A172 (cell line): ENCODE data around the gene WDR37. TPM values are rescaled to one million over a fixed set of nuclear protein-coding genes. Genes with fewer than 3 reads are reported as not detected.
"Not testable (repeated sequence)": the region's sequence is repeated elsewhere in the genome, so short reads cannot be mapped to it uniquely, and the experiment has no call there.

ENCODE experiments used
- DNase-seq: peaks from one replicate; pipeline ENCODE4 v3.0.0-alpha.2; 2015; ENCODE audit warnings: low spot score
- total RNA-seq: library from RNA; depleted of rRNA; stranded (reverse); fragments of >200 nt; shearing (Covaris generic); gene quantifications from 2 replicates; pipeline ENCODE4 v1.2.3, GENCODE V29; 2014; rRNA removed

The WDR37 gene, protein sequence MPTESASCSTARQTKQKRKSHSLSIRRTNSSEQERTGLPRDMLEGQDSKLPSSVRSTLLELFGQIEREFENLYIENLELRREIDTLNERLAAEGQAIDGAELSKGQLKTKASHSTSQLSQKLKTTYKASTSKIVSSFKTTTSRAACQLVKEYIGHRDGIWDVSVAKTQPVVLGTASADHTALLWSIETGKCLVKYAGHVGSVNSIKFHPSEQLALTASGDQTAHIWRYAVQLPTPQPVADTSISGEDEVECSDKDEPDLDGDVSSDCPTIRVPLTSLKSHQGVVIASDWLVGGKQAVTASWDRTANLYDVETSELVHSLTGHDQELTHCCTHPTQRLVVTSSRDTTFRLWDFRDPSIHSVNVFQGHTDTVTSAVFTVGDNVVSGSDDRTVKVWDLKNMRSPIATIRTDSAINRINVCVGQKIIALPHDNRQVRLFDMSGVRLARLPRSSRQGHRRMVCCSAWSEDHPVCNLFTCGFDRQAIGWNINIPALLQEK
- 8.8 and 10.1 TPM in 2 replicates for total RNA-seq

GRCh38 chr10:1056326-1057105 lies at the start of gene WDR37:
WDR37 (plus strand) TSS chr10:1056385; CDS start chr10:1072156, 15,771 bp downstream.
- DNase-seq = peak; percentile 79

GRCh38 chr10:1006573-1006972 lies 49.6 kb upstream of the WDR37 start:
- DNase-seq = no peak

GRCh38 chr10:1007583-1007982 lies 48.6 kb upstream of the WDR37 start:
- no peak for DNase-seq

DNA sequence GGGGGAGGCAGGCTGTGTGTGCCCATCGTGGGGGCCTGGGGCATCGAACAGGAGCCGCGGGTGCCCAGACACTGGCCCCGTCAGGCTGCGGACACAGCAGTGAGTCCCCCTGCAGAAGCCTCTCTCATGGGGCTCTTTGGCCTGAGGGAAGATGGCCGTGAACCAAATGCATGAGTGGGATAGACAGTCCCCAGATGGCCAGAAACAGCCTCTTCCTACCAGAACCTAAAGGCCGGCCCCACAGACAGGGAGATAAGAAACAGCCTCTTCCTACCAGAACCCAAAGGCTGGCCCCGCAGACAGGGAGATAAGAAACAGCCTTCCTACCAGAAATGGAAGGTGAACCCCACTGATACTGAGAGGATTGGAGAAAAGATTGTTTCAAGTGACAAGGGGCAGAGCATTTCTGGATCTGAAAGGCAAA lies 47.1 kb upstream of the WDR37 start:
- DNase-seq = no peak

DNA sequence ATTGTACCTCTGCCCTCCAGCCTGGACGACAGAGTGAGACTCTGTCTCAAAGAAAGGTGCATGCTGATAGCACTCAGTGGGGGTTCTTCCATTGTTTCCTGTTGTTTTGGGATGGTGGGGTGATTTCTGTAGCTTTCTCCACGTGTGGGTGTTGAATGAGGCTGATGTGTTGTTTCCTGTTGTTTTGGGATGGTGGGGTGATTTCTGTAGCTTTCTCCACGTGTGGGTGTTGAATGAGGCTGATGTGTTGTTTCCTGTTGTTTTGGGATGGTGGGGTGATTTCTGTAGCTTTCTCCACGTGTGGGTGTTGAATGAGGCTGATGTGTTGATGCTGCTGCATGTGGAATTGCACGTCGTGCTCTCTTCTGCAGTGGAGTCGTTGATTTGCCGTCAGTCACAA lies 46.2 kb upstream of the WDR37 start:
- DNase-seq = not testable (repeated sequence)

DNA sequence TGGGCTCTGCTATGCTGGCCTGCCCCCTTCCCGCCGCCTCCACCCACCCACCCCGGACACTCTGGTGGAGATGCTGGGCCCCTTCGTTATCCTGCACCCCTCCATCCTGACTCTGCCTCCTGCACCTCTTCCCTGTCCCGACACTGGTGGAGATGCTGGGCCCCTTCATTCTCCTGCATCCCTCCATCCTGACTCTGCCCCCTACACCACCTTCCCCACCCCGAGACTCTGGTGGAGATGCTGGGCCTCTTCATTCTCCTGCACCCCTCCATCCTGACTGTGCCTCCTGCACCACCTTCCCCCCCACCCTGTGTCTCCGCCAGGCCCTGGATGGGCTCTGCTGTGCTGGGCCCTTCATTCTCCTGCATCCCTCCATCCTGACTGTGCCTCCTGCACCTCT lies 45.5 kb upstream of the WDR37 start:
- no peak for DNase-seq

DNA sequence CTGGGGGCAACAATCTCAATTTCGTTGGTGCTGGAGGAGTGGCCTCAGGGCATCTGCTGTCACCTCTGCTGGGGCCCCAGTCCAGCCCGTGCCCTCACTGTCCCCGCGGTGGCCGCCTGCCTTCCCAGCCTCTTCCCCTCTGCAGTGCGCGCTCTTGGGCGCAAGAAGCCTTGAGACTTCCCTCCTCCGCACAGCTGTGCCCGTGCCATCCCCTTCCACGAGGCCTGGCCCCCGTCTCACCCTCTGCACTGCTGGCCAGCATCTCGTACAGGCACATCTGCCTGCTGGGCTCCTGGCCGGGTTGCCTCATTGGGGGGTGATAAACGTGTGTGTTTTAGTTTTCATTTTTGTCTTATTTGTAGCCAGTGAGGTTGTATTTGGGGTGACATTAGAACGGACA lies 44.5 kb upstream of the WDR37 start:
- DNase-seq = no peak

DNA sequence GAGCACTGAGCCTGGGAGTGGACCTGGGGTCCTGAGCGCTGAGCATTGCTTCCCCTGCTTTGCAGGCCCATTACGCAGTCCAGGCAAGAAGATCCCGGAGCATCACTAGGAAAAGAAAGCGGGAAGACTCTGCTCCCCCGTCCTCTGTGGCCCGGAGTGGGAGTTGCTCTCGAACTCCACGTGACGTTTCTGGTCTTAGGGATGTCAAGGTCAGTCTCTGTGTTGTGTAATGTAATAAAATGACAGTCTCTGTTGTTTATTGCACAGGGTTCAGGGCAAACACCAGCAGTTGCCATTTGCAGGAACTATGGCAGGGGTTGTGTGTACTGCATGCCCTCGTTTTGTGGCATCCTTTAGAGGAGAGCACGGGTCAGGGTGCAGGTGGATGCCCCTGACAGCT lies 40.5 kb upstream of the WDR37 start:
- DNase-seq = no peak

- no peak for DNase-seq
Observed at GRCh38 chr10:1019362-1019761, 36.8 kb upstream of the WDR37 start.

GRCh38 chr10:1020460-1020859 lies 35.7 kb upstream of the WDR37 start:
- no peak for DNase-seq

- no peak for DNase-seq
Observed at GRCh38 chr10:1020958-1021357, 35.2 kb upstream of the WDR37 start.

DNA sequence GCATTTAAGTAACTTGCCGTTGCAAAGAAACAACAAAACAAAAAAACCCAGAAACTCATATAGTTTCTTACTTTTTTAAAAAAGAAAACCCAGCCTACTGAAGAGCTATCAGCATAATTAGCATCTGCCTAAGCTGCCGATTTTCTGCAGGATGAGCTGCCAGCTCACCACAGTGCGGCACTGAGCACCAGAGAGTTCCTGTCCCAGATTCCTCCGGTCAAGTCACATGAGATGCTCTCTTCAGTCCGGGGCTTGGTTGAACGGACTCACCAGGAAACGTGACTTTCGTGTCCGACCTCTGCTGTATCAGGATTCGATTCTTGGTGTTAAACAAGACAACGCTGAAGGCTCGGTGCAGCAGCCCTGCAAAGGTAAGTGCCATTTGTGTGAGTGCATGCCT lies 33.8 kb upstream of the WDR37 start:
- no peak for DNase-seq

- no peak for DNase-seq
Observed at GRCh38 chr10:1024103-1024502, 32.1 kb upstream of the WDR37 start.

- no peak for DNase-seq
Observed at GRCh38 chr10:1025683-1026082, 30.5 kb upstream of the WDR37 start, which contains the start of gene IDI2. IDI2 (minus strand) TSS chr10:1025859; CDS start chr10:1024723, 1,136 bp downstream.

DNA sequence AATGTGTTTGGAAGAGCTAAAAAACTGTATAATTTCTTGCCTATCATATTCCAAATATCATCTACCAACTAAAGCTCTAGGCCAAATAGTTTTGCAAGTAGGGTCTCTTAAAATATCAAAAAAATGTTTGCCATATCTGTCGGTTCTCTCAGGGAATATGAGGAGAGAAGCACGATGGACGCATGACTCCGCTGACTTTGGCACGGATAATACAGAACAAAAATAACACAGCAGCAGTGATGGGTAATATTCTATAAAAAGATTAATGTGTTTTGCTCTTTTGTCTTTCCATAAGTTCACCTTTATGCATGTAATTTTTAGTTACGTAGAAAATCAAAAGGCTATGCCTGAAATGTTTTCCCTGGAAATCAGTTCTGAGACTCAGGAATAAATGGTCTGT lies 29.6 kb upstream of the WDR37 start:
- no peak for DNase-seq

DNA sequence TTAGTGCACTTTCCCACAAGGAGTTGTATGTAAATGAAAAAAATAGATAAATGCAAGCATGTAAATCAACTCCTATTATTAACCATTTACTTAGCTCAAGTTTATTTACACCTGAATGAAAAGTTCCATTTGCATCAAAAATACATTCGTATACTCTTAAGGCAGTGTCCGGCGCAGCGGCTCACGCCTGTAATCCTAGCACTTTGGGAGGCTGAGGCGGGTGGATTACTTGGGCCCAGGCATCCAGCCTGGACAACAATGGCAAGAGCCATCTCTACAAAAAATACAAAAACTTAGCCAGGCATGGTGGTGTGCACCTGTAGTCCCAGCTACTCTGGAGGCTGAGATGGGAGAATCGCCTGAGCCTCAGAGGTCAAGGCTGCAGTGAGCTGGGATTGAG lies 26.3 kb upstream of the WDR37 start:
- DNase-seq = no peak

DNA sequence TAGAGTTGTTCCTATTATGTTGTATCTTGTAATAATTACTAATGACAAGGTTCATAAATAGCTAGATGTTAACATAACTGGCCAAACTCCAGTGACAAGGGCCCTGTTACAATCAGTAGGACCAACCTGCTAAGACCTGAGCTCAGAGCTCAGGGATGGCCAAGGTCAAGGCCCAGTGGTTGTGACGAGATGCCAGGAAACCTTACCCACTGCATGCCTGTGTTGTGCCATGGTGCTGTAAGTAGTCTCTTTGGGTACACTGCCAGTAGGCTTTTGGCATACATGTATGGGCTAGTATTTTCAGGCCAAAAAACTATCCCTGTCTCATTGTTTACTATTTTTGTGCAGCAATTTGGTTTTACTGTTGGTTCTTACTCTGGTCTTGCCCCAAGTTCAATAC lies 22.6 kb upstream of the WDR37 start:
- no peak for DNase-seq

GRCh38 chr10:1034758-1035157 lies 21.4 kb upstream of the WDR37 start:
- DNase-seq = no peak

DNA sequence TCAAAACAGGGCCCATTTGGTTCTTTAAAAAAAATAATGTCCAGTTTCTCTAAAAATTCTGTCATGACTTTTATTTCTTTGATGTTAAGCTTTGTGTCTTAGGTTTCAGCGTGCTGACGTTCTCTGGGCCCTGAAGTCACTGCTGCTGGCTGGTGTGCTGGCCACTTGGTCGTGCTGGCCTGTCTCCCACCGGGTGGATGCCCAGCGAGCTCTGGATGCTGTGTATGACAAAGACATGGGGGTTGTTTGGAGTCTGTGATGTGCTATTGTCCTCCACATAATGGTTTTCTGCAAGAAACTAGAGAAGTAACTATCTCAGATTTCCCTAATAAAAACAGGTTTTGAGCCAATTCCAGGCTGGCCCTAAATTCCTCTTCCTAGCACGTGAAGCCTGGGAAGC lies 21.0 kb upstream of the WDR37 start:
- DNase-seq = no peak

- peak; percentile 76 for DNase-seq
Observed at GRCh38 chr10:1036341-1036791, 19.8 kb upstream of the WDR37 start.

DNA sequence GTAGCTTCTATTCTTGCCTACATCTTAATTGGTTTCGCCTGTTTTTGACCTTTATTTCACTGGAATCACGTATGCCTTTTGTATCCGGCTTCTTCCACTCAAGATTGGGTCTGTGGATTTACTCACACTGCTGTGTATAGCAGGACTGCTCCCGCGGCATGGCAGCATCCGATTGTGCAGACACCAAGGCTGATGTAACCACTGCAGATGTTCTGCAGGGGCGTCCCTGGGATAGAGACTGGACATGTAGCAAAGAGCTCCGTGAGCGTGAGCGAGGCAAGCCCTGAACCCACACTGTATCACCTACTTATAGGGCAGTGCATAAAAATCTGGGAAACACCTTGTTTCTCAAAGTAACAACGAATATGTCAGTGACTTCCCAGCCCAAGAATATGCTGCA lies 19.1 kb upstream of the WDR37 start:
- DNase-seq = no peak

GRCh38 chr10:1038769-1039168 lies 17.4 kb upstream of the WDR37 start:
- not testable (repeated sequence) for DNase-seq

DNA sequence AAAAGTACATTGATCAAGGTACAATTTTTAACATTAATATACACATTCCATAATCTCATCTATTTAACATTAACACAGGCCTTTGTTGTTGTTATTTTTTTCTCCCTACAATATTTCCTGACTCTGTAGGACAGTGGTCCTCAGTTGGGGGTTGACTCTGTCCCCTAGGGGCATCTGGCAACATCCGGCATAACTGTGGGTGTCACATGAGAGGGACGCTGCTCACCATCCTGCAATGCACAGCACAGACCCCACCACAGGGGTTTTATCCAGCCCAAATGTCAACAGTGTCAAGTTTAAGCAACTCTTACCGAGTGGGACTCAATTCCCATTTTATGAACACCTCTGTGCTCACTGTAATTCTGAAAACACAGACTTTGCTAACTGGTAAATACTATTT lies 16.1 kb upstream of the WDR37 start:
- DNase-seq = no peak
